Thoracic aorta (tissue), 2 donors: ENCODE data around the gene MARK1. TPM values are rescaled to one million over a fixed set of nuclear protein-coding genes. Genes with fewer than 3 reads are reported as not detected.
"Not testable (repeated sequence)": the region's sequence is repeated elsewhere in the genome, so short reads cannot be mapped to it uniquely, and the experiment has no call there.

Experiments used
- ATAC-seq: fragments of 150-250 bp; one replicate; pipeline ENCODE4 v1.8.0; 2017; ENCODE audit warnings: low read depth; ENCODE audit not compliant: insufficient number of reproducible peaks, low FRiP score
- DNase-seq: peaks from one replicate; pipeline ENCODE4 v3.0.0-alpha.2; 2020; ENCODE audit warnings: low spot score
- H3K27ac ChIP-seq, 2 donors: fragments of 200-600 bp; sonication (generic); 1 replicate in 1 of 2; 2 replicates in 1 of 2; pipeline ENCODE4 v1.5.1; 2016; ENCODE audit warnings: mild to moderate bottlenecking in 2 of 2, moderate library complexity in 2 of 2
- H3K27me3 ChIP-seq: fragments of 200-600 bp; sonication (generic); replicated peaks from 2 replicates; pipeline ENCODE4 v1.6.0; 2016; ENCODE audit warnings: mild to moderate bottlenecking; ENCODE audit not compliant: insufficient read depth
- H3K36me3 ChIP-seq: fragments of 200-600 bp; sonication (generic); one replicate; pipeline ENCODE4 v1.5.1; 2016
- H3K4me1 ChIP-seq, 2 donors: fragments of 200-600 bp; sonication (generic); 1 replicate in 1 of 2; 2 replicates in 1 of 2; pipeline versions ENCODE4 v1.5.1 to v1.6.0; 2016; ENCODE audit warnings: low read depth in 2 of 2, mild to moderate bottlenecking in 1 of 2; ENCODE audit not compliant: control insufficient read depth in 1 of 2
- H3K4me3 ChIP-seq: fragments of 200-600 bp; sonication (generic); 2 replicates; pipeline ENCODE4 v1.5.1; 2016; ENCODE audit warnings: mild to moderate bottlenecking
- H3K9me3 ChIP-seq: fragments of 200-600 bp; sonication (generic); 2 replicates; pipeline ENCODE4 v1.5.1; 2016
- total RNA-seq, 2 donors: library from RNA; depleted of rRNA; stranded (reverse); fragments of >200 nt; gene quantifications; one replicate each; pipeline versions ENCODE4 v1.1.0 to v1.2.3, GENCODE V29; 2016
- TF ChIP-seq, protein P1 (sequence below): fragments of 200-600 bp; sonication (generic); IDR thresholded peaks from one replicate; pipeline ENCODE4 v1.5.1; 2019; ENCODE audit warnings: antibody characterized with exemption

The MARK1 gene
- total RNA-seq, 2 donors from 2014 or later, result 11.9 to 12.3 TPM

DNA sequence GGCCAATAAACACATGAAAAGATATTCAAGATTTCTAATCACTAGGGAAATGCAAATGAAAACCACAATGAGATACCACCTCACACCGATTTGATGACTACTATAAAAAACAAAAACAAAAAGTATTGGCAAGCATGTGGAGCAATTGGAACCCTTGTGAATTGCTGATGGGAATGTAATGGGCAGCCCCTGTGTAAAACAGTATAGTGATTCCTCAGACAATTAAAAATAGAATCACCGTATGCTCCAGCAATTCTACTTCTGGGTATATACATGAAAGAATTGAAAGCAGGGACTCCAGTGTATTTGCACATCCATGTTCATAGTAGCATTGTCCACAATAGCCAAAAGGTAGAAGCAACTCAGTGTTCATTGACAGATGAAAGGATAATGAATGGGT lies 149.3 kb downstream of the MARK1 start:
- Histone ChIP-seq H3K4me1 (no peaks in the 10 kb centered on the region), H3K9me3 (no peaks in the 10 kb centered on the region), H3K27ac (no peak overlapping the region), H3K4me3 (no peak overlapping the region), H3K36me3 (no peaks in the 10 kb centered on the region), H3K27me3 (no peaks in the 10 kb centered on the region)
- no peak for ATAC-seq
- TF ChIP-seq, protein P1, sequence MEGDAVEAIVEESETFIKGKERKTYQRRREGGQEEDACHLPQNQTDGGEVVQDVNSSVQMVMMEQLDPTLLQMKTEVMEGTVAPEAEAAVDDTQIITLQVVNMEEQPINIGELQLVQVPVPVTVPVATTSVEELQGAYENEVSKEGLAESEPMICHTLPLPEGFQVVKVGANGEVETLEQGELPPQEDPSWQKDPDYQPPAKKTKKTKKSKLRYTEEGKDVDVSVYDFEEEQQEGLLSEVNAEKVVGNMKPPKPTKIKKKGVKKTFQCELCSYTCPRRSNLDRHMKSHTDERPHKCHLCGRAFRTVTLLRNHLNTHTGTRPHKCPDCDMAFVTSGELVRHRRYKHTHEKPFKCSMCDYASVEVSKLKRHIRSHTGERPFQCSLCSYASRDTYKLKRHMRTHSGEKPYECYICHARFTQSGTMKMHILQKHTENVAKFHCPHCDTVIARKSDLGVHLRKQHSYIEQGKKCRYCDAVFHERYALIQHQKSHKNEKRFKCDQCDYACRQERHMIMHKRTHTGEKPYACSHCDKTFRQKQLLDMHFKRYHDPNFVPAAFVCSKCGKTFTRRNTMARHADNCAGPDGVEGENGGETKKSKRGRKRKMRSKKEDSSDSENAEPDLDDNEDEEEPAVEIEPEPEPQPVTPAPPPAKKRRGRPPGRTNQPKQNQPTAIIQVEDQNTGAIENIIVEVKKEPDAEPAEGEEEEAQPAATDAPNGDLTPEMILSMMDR, result no peak
- DNase-seq, result no peak

DNA sequence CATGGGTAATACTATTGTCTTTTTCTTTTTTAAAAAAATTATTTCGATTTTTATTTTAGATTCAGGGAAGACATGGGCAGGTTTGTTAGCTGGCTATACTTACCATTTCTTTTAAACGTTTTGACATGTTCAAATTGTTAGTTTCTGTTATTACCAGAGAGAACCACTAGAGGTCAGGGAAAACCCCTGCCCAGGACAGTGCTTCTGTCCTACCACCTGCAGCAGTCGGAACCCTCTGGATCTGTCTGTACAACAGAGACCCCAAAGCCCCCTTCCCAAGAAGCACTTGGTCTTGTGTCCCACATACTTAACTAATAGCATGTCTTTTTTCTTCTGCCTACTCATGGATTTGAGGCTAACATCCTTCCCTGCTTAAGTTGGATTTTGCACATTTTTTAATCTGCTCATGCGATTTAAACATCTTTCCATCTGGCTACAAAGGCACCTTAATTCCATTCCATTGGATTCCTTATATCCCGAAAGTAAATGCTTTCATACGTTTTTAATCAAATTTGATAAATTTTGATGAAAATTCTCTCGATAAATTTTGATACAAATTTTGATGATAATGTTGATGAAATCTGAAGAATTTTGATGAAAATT lies 152.2 kb downstream of the MARK1 start:
- no peaks in the 10 kb centered on the region for H3K4me1 ChIP-seq
- DNase-seq, result no peak
- no peak overlapping the region for H3K27ac ChIP-seq
- TF ChIP-seq, protein P1, result peak; percentile 77
- peak; percentile 60 for ATAC-seq
- no peaks in the 10 kb centered on the region for H3K36me3 ChIP-seq
- H3K27me3 ChIP-seq, result no peaks in the 10 kb centered on the region
- no peaks in the 10 kb centered on the region for H3K9me3 ChIP-seq
- no peak overlapping the region for H3K4me3 ChIP-seq

DNA sequence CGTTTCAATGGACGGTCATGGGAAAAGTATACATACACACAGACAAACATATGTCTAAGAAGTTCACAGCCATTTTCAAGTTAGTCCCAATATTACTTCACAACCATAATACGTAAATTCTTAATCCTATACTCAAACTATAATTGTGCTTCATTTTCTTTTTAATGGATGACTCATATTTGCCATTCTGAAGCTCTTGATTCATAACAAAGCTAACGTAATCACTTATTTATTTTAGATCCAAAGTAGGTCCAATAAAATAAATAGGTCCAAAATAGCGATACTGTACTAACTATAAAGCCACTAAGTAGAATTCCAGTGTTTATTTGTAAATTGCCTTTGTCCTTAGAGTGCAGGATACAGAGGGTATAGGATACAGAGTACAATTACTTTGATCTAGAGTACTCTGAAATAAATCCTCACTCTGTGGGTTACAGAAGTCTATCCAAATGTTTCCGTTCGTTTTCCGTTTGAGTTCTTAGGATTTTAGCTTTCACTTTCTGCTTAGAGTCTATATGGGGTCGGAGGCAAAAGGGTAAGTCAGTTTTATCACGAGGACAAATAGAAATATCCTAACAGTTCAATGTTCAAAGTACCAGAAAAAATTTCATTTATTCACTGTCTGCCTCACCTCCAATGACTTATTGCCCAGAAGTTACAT lies 153.4 kb downstream of the MARK1 start:
- Histone ChIP-seq H3K4me1 (no peaks in the 10 kb centered on the region), H3K27me3 (no peaks in the 10 kb centered on the region), H3K9me3 (no peaks in the 10 kb centered on the region), H3K27ac (no peak overlapping the region), H3K36me3 (no peaks in the 10 kb centered on the region), H3K4me3 (no peak overlapping the region)
- no peak for DNase-seq
- ATAC-seq, result no peak
- TF ChIP-seq, protein P1, result no peak

DNA sequence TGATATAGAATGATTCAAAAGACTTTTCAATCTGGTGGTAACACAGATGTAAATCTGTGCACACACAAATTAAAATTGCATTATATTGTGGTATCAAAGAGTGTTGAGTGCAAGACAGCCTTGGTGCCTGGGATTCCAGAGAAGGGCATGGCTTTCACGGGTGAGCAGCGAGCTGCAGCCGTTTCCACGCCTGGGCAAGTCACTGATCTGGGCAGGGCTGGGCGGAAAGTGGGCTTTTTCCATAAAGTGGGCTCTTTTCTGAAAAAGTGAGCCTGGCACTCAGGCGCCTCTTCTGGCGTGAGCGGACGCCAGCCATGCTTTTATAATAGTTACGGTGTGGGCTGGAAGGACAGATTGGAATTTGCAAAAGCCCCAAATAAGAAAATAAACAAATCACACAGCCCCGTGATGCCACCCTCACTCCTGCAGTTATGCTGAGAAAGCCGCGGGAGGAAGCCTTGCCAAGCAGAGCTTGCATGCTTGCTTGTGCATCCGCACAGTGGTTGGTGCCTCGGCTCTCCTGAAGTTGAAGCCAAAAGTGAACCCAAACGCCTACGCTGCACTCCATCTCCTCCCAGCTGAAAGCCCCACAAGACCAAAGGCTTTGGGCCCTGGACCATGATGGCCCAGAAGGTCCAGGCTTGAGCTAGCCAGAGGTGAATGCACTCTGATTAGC lies 155.1 kb downstream of the MARK1 start:
- no peaks in the 10 kb centered on the region for H3K36me3 ChIP-seq
- H3K9me3 ChIP-seq, result no peaks in the 10 kb centered on the region
- DNase-seq (no peak), ATAC-seq (no peak)
- TF ChIP-seq, protein P1, result no peak
- no peak overlapping the region for H3K4me3 ChIP-seq
- no peak overlapping the region for H3K27ac ChIP-seq
- no peaks in the 10 kb centered on the region for H3K4me1 ChIP-seq
- H3K27me3 ChIP-seq, result no peaks in the 10 kb centered on the region

DNA sequence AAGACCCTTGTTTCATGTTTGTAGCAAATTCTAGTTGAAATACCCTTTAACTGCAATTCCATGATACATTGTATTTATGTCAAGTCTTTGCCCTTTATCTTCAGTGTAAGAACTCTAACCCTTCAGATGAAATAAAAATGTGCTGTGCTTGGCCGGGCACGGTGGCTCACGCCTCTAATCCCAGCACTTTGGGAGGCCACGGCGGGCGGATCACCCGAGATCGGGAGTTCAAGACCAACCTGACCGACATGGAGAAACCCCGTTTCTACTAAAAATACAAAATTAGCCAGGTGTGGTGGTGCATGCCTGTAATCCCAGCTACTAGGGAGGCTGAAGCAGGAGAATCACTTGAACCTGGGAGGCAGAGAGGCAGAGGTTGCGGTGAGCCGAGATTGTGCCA lies 155.8 kb downstream of the MARK1 start:
- not testable (repeated sequence) for H3K27ac ChIP-seq, DNase-seq, H3K9me3 ChIP-seq, ATAC-seq, H3K4me3 ChIP-seq, H3K4me1 ChIP-seq, H3K36me3 ChIP-seq, H3K27me3 ChIP-seq
